GM21529 (cell line): ENCODE data around the gene FBXL7.

Experiments
- ATAC-seq: cut with Tn5 transposase; IDR thresholded peaks from one replicate; pipeline ENCODE4 v1.9.1; 2021; ENCODE audit not compliant: unreplicated experiment

FBXL7 gene

GRCh38 chr5:15796557-15796956 lies 296.6 kb downstream of the FBXL7 start:
- no peak for ATAC-seq

- no peak for ATAC-seq
Observed at GRCh38 chr5:15797116-15797515, 297.1 kb downstream of the FBXL7 start.

GRCh38 chr5:15798006-15798405 lies 298.0 kb downstream of the FBXL7 start:
- no peak for ATAC-seq

- ATAC-seq, result no peak
Observed at GRCh38 chr5:15799014-15799413, 299.0 kb downstream of the FBXL7 start.

GRCh38 chr5:15799612-15800011 lies 299.6 kb downstream of the FBXL7 start:
- ATAC-seq, result no peak

- ATAC-seq, result no peak
Observed at GRCh38 chr5:15803280-15803679, 303.3 kb downstream of the FBXL7 start.

GRCh38 chr5:15806613-15807012 lies 306.6 kb downstream of the FBXL7 start:
- no peak for ATAC-seq

- ATAC-seq, result no peak
Observed at GRCh38 chr5:15807248-15807647, 307.3 kb downstream of the FBXL7 start.

GRCh38 chr5:15807871-15808270 lies 307.9 kb downstream of the FBXL7 start:
- ATAC-seq, result no peak

GRCh38 chr5:15808577-15808976 lies 308.6 kb downstream of the FBXL7 start:
- ATAC-seq, result no peak

GRCh38 chr5:15819617-15820016 lies 319.6 kb downstream of the FBXL7 start:
- ATAC-seq, result no peak

- ATAC-seq, result no peak
Observed at GRCh38 chr5:15821506-15821905, 321.5 kb downstream of the FBXL7 start.

- no peak for ATAC-seq
Observed at GRCh38 chr5:15823398-15823797, 323.4 kb downstream of the FBXL7 start.

- ATAC-seq, result no peak
Observed at GRCh38 chr5:15827741-15828140, 327.8 kb downstream of the FBXL7 start.

- no peak for ATAC-seq
Observed at GRCh38 chr5:15831408-15831807, 331.4 kb downstream of the FBXL7 start.

GRCh38 chr5:15833365-15833764 lies 333.4 kb downstream of the FBXL7 start:
- no peak for ATAC-seq

GRCh38 chr5:15834596-15835245 lies 334.7 kb downstream of the FBXL7 start:
- ATAC-seq, result no peak

- no peak for ATAC-seq
Observed at GRCh38 chr5:15835514-15835913, 335.5 kb downstream of the FBXL7 start.

- no peak for ATAC-seq
Observed at GRCh38 chr5:15837551-15838289, 337.7 kb downstream of the FBXL7 start.

GRCh38 chr5:15844253-15844652 lies 344.3 kb downstream of the FBXL7 start:
- no peak for ATAC-seq

GRCh38 chr5:15844871-15845270 lies 344.9 kb downstream of the FBXL7 start:
- no peak for ATAC-seq

GRCh38 chr5:15850536-15850935 lies 350.6 kb downstream of the FBXL7 start:
- no peak for ATAC-seq

- no peak for ATAC-seq
Observed at GRCh38 chr5:15850939-15851341, 351.0 kb downstream of the FBXL7 start.
